HEK293 (cell line): ENCODE measurements around the gene TFPI.

ENCODE experiments used
- CTCF ChIA-PET: fragments of 350-600 bp; formaldehyde crosslinking; extraction: SDS; loops from one replicate; lab custom pipeline; 2021; ENCODE audit warnings: antibody characterized with exemption; lab: Yijun Ruan, JAX
- POLR2A ChIA-PET: fragments of 300-600 bp; formaldehyde crosslinking; extraction: SDS; loops from one replicate; lab custom pipeline; 2020; ENCODE audit warnings: antibody characterized with exemption, inconsistent platforms; lab: Yijun Ruan, JAX
- H3K27ac ChIP-seq: fragments of 200-500 bp; sonication (Bioruptor generic); 2 replicates; pipeline ENCODE4 v1.5.1; 2014; ENCODE audit warnings: low read depth, low read length, control low read depth, inconsistent platforms; ENCODE audit errors: extremely low read depth
- H3K36me3 ChIP-seq, 2 experiments: fragments of 200-500 bp in 1 of 2; sonication (Bioruptor generic) in 1 of 2; 1 replicate in 1 of 2; 2 replicates in 1 of 2; pipeline ENCODE4 v1.5.1; 2014 to 2017; ENCODE audit warnings: inconsistent platforms in 2 of 2, low read length in 2 of 2; ENCODE audit not compliant: control insufficient read depth in 2 of 2, insufficient read depth in 1 of 2
- H3K4me1 ChIP-seq: fragments of 200-500 bp; sonication (Bioruptor generic); 2 replicates; pipeline ENCODE4 v1.5.1; 2014; ENCODE audit warnings: mild to moderate bottlenecking, low read length, inconsistent platforms; ENCODE audit not compliant: control insufficient read depth, insufficient read depth
- H3K4me3 ChIP-seq: 2 replicates; pipeline ENCODE4 v1.5.1; 2011; ENCODE audit warnings: low read depth, mild to moderate bottlenecking, control low read depth, low read length, moderate library complexity
- H3K9me3 ChIP-seq: fragments of 200-500 bp; sonication (Bioruptor generic); 2 replicates; pipeline ENCODE4 v1.5.1; 2014; ENCODE audit warnings: low read depth, low read length, inconsistent platforms; ENCODE audit not compliant: control insufficient read depth, insufficient read depth
- GLIS1 ChIP-seq: fragments of 450-650 bp; formaldehyde crosslinking; IDR thresholded peaks from 2 replicates; pipeline ENCODE4 v1.5.1; 2016; ENCODE audit warnings: missing biosample characterization, missing genetic modification characterization
- HOXD13 ChIP-seq: sonication (generic); formaldehyde crosslinking; IDR thresholded peaks from 2 replicates; pipeline ENCODE4 v1.8.0; 2022; ENCODE audit warnings: missing genetic modification reagents, borderline replicate concordance
- REST ChIP-seq: fragments of 450-650 bp; formaldehyde crosslinking; IDR thresholded peaks from 2 replicates; pipeline ENCODE4 v1.5.1; 2016; ENCODE audit warnings: missing biosample characterization, missing genetic modification characterization
- ZNF155 ChIP-seq: fragments of 450-650 bp; formaldehyde crosslinking; IDR thresholded peaks from 2 replicates; pipeline ENCODE4 v1.5.1; 2016; ENCODE audit warnings: missing biosample characterization, missing genetic modification characterization
- ZNF18 ChIP-seq: fragments of 450-650 bp; formaldehyde crosslinking; IDR thresholded peaks from 2 replicates; pipeline ENCODE4 v1.5.1; 2016; ENCODE audit warnings: missing biosample characterization, missing genetic modification characterization
- ZNF23 ChIP-seq: fragments of 450-650 bp; formaldehyde crosslinking; IDR thresholded peaks from 2 replicates; pipeline ENCODE4 v1.5.1; 2016; ENCODE audit warnings: missing biosample characterization, missing genetic modification characterization, borderline replicate concordance
- ZNF311 ChIP-seq: fragments of 450-650 bp; formaldehyde crosslinking; IDR thresholded peaks from 2 replicates; pipeline ENCODE4 v1.5.1; 2017; ENCODE audit warnings: missing biosample characterization, missing genetic modification characterization, borderline replicate concordance
- ZNF416 ChIP-seq: fragments of 450-650 bp; formaldehyde crosslinking; IDR thresholded peaks from 2 replicates; pipeline ENCODE4 v1.5.1; 2016; ENCODE audit warnings: missing biosample characterization, missing genetic modification characterization
- ZNF48 ChIP-seq: fragments of 450-650 bp; formaldehyde crosslinking; IDR thresholded peaks from 2 replicates; pipeline ENCODE4 v1.5.1; 2016; ENCODE audit warnings: missing biosample characterization, missing genetic modification characterization
- ZNF544 ChIP-seq: fragments of 450-650 bp; formaldehyde crosslinking; IDR thresholded peaks from 2 replicates; pipeline ENCODE4 v1.5.0; 2017; ENCODE audit warnings: missing biosample characterization, missing genetic modification characterization
- ZNF585B ChIP-seq: fragments of 450-650 bp; formaldehyde crosslinking; IDR thresholded peaks from 2 replicates; pipeline ENCODE4 v1.5.1; 2016; ENCODE audit warnings: missing biosample characterization, missing genetic modification characterization
- ZNF701 ChIP-seq: fragments of 450-650 bp; formaldehyde crosslinking; IDR thresholded peaks from 2 replicates; pipeline ENCODE4 v1.5.1; 2016; ENCODE audit warnings: missing biosample characterization, missing genetic modification characterization
- ZNF776 ChIP-seq: fragments of 450-650 bp; formaldehyde crosslinking; IDR thresholded peaks from 2 replicates; pipeline ENCODE4 v1.5.0; 2017; ENCODE audit warnings: missing biosample characterization, missing genetic modification characterization, borderline replicate concordance
- ZSCAN18 ChIP-seq: fragments of 450-650 bp; formaldehyde crosslinking; IDR thresholded peaks from 2 replicates; pipeline ENCODE4 v1.5.1; 2016; ENCODE audit warnings: missing biosample characterization, missing genetic modification characterization

The TFPI gene

GRCh38 chr2:187493877-187494568 lies 60.2 kb downstream of the TFPI start:
- Histone ChIP-seq H3K4me1 (no peaks in the 10 kb centered on the region), H3K4me3 (no peak overlapping the region), H3K36me3 (peaks cover 0 to 14% of the 10 kb centered on the region in 2 experiments; a peak in 1 of 3 replicates), H3K9me3 (no peaks in the 10 kb centered on the region), H3K27ac (no peak overlapping the region)
- TF ChIP-seq ZNF776, result no peak
- CTCF ChIA-PET, result interaction anchor here (0.6 to 1.2 kb wide), 2 partner anchors 8 to 87 kb away, joined by 3 to 4 read pairs; no protein-coding TSS in a partner anchor
- POLR2A ChIA-PET, result no interaction called here

- Histone ChIP-seq H3K4me1 (no peaks in the 10 kb centered on the region), H3K9me3 (no peaks in the 10 kb centered on the region), H3K27ac (no peak overlapping the region), H3K36me3 (peaks cover 0 to 14% of the 10 kb centered on the region in 2 experiments; a peak in 1 of 3 replicates), H3K4me3 (no peak overlapping the region)
- CTCF ChIA-PET, result interaction anchor here (0.6 to 1.2 kb wide), 2 partner anchors 88 to 1321 kb away, joined by 3 to 4 read pairs; no protein-coding TSS in a partner anchor
- POLR2A ChIA-PET, result no interaction called here
- TF ChIP-seq ZNF585B (tag by site-specific recombination) (peak; percentile 89), ZNF18 (tag by site-specific recombination) (no peak), ZNF23 (tag by site-specific recombination) (no peak), GLIS1 (tag by site-specific recombination) (no peak)
- TF ChIP-seq, all 188 proteins: peak for 1
Measured at GRCh38 chr2:187493180-187493579, 61.1 kb downstream of the TFPI start.

- no peak overlapping the region for H3K27ac ChIP-seq
- TF ChIP-seq ZNF544 (tag by site-specific recombination) (no peak), ZSCAN18 (tag by site-specific recombination) (no peak), ZNF701 (tag by site-specific recombination) (no peak), ZNF311 (tag by site-specific recombination) (no peak), ZNF48 (tag by site-specific recombination) (no peak), REST (tag by site-specific recombination) (no peak), ZNF416 (tag by site-specific recombination) (no peak), ZNF155 (no peak), HOXD13 (no peak)
- H3K9me3 ChIP-seq, result no peaks in the 10 kb centered on the region
- ChIA-PET CTCF (no interaction called here), POLR2A (no interaction called here)
- no peak overlapping the region for H3K4me3 ChIP-seq
- no peaks in the 10 kb centered on the region for H3K36me3 ChIP-seq
- no peaks in the 10 kb centered on the region for H3K4me1 ChIP-seq
Measured at GRCh38 chr2:187486241-187486640, 68.0 kb downstream of the TFPI start.
